Measurements from ENCODE around the gene TRIM8.
"Not testable (repeated sequence)": the region's sequence is repeated elsewhere in the genome, so short reads cannot be mapped to it uniquely, and the experiment has no call there.

Gene TRIM8

DNA sequence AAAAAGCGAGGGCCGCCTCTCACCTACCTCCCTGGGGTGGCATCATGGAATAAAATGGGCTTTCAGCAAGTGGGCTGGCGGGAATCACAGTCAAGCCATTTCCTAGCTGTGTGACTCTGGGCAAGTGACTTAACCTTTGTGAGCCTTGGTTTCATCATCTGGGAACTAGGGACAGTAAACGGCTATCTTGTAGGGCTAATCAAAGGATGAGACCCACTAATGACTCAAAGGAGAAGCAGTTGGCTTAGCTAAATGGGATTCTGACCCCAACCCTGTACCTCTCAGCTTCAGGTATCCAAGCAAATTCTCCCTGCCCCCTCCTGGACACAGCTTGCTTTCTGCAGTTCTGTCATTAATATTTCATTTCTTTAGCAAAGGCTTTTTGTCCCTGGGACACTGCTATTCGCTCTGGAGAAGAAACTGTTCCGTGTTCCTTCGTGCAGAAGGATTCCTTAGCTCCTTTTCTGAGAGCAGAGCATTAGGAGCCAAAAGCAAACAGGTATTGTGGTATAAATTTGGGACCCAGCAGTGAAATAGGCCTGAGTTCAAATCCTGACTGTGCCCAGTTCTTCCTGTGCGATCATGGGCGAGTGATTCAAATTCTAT, 25.9 kb downstream of the TRIM8 start:
- DNase-seq (ENCODE audit: low read depth in 3 of 3), result no peak

DNA sequence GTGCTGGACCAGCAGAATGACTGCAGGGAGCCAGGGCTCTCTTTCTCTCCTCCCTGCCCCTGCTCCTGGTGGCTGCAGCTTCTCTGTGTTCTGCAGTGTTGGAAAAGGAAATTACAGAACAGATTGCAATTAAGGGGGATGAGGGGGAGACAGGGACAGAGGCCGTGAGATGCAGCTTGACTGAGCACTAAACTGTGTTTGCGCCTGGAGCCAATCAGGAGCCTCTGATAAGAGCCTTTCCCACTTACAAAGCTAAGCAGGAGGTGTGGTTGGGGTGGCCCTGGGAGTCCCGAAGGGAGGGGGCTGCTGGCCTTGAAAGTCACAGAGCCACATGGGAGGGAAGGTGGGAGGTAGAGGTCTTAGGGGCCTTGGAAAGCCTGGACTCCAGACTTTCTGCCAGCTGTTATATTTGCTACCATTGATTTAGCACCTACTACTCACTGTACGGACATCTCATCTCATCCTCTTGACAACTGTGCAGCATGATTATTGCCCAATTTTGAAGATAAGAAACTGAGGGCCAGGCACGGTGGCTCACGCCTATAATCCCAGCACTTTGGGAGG, 26.7 kb downstream of the TRIM8 start:
- DNase-seq (ENCODE audit: low read depth in 3 of 3), result no peak

DNA sequence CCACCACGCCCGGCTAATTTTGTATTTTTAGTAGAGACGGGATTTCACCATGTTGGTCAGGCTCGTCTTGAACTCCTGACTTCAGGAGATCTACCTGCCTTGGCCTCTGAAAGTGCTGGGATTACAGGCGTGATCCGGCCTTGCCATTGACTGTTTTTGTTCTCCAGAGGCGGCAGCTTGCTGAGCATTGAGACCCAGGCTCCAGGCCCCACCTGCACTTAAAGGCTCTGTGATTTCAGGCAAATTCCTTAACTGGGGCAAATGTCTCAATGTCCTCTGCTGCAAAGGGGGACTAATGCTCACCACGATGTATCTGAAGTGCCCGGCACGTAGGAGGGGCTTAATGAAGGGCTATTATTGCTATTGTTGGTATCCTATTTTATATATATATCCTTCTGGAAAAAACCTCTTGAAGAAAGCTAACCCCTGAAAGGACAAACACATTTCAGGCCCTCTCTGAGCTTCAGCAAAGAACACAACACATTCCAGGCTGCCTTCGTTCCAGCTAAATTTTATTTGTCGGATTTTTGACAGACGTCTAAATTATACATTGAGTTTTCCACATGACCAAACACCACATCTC, 29.0 kb downstream of the TRIM8 start:
- DNase-seq (ENCODE audit: low read depth in 3 of 3), result no peak

DNA sequence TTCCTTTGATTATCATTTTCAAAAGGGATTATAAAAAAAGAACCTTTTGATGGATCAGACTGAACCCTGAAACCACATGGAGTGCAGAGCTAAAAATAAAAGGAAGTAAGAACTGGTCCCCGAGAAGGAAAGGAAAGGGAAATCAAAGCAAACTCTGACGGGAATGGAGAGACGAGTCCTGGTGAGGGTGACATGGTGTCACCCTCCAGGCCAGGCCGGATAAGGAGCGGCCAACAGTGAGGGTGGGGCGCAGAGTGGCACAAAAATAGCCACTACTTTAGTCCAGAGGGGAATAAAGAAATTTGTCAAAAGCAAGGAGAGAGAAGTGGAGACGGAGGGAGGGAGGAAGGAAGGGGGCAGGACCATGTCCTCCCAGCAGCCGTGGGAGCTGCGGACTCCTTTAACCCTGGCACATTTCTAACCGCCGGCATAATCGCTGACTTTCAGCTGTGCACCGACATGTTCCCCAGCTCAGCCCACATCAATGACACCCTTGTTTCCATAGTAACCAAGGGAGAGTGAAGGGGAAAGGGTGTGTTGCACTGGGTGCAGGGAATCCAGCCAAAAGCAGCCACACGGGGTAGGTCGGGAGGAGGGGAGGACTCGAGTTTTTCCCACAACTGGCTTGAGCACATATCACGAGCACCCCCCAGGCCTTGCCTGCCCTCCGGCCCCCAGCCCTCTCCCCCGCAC, 29.7 kb downstream of the TRIM8 start:
- DNase-seq (ENCODE audit: low read depth in 3 of 3), result peak in 2 of 3 experiments; percentile 30 to 40

DNA sequence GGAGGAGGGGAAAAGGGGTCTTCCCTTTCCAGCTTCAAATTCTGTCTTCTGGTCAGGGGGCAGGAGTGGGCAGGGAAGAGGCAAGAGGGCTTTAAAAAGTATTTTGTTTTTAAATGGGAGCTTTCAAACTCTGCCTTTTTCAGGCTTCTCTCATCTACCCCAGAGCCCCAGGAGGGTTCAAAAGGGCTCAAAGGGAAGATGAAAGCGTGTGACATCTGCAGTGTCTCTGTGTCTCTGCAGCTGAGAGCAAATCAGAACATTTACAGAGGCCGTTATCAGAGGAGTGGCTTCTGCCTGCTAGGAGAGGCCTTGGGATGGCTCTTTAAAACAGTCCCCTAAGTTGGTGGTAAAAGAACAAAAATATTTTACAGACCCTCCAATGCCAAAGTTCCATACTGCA, 30.3 kb downstream of the TRIM8 start:
- DNase-seq (ENCODE audit: low read depth in 3 of 3), result no peak

DNA sequence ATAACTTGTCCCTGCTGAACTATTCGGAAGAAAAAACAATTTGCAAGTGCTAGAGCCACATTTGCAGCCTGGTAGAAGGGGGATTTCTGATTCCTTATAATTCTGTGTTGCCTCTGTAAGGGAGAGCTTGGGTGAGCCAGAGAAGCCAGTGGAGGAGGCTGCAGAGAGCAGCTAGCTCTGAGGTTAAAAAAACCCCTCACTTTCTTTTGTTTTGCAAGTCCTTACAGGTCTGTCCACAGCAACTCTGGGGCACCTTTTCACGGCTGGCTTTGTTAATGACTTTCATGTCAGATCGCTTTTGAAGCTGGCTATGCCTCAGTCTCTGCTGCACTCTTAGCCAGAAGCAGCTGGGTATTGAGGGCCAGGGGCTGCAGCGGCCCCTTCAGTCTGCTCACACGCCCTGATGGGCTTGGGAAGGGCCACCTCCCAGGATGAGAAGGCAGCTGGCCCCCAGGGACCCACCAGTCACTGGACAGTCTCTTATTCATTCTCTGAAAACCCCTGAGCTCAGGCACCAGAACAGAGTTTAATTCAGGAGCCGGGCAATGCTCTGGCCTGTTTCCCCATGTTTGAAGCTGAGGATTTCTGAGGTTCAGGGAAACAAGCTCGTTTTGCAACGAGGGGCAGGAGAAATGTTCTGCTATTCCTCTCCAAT, 30.9 kb downstream of the TRIM8 start:
- DNase-seq (ENCODE audit: low read depth in 3 of 3), result no peak

DNA sequence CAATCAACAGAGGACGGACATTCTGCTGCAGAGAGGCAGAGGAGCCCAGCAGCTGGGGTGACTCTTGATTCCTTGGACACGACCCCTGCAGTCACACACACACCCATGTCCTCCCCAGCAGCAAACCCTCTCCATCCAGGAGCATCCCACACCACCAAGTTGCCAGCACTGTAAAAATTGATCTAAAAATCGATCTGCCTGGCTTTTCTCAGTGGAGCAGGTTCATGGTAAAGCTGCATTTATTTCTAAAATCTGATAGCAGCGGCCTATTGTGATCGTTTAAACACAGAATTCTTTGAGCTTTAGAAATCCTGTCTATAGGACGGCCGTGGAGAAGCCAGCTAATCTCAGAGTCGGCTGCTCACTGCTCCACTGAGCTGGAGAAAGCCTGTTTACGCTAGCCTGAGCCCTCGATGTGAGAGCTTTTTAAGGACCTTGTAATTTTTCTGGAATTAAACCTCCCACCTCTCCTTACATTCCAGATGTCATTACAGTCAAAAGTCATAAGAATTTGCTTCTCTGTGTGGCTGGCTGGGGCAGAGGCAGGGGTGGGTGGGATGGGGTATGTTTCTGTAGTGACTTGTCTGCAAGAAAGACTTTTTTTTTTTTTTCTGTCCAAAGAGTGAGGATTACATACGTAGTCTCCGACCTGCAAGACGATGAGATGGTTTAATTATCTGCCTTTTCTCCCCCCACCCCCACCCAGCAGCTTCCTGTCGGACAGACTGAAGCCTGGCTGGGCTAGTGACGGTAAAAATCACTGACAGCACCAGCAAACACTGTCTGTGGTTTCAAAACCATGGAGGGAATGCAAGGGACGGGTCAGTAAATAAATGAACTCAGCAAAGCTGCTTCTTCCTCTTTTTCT, 31.6 kb downstream of the TRIM8 start:
- DNase-seq (ENCODE audit: low read depth in 3 of 3), result no peak

DNA sequence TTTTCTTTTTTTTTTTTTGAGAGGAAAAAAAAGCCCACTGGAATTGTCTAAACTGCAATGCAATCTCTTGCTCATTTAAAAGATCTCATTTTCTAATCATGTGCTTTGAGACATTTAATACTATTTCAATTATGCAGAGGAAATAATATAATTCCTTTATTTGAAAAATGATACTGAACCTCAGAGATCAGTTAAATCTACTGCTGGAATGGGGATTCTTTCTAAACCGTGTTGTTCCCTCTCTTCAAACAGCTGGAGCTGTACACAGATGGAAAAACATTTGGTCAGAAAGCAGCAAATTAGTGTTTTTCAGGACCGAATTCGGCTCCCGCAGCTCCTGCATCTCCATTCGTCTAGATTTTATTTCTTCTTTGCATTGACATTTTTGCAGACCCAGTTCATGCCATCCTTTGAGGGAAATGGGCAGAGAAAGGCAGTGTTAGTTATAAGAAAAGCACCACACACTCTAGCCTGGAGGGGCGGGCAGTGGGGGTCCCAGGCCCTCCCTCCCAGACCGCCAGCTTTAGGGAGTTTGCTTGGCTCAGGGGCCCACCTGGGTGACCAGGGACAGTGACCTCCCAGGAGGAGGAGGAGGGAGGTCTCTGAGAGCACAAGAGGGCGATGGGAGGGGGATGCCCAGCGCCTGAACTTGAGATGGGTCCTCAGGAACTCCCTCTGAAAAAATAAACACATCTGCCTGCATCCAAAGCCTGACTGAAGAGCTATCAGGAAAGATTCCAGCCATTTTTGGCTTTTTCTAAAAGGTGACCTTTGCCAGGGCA, 32.4 kb downstream of the TRIM8 start:
- no peak for DNase-seq (ENCODE audit: low read depth in 3 of 3)

DNA sequence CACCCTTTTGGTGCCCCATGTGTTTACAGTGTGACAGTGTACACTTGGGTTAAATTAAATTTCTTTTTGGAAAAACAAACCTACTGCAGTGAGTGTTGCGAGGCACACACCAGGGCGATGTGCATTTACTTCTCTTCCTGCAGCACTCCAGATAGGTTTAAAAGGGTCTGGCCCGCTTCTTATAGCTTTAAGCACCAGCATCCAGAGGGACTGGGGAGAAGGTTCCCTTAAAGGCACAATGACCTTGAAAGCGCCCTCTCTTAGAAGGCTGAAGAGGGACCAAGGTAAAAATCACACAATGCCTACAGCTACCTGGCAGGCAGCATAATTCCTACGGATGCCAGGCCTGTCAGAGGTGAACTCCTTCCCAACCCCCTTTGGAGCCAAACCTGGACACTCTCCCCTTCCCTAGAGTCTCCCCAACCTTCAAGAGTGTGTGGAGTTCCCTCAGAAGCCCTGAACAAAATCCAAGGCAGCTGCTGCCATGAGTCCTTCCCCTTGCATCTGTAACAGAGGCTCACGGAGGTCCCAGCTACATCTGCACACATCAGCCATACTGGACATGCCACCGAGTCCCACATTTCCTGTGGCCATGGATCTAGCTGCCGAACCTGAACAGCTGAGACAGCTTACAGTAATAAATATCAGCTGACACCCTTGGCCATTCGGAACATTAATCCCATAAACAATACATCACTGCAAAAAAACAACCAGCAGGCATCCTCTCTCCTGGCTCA, 33.2 kb downstream of the TRIM8 start:
- no peak for DNase-seq (ENCODE audit: low read depth in 3 of 3)

DNA sequence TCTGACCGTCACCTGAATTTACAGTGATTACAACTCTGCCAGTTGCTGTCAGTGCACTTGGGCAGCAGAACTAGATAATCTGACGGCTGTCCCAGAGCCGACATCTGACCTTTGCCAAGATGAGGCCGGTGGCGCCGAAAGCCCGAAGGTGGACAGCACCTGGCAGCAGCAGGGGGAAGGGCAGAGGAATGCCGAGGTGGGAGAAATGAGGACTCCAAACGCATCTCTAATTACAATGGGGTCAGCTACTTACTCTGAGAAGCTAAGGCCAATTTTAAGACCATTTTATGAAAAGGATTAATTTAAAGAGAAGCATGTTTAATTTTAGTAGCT, 33.8 kb downstream of the TRIM8 start:
- DNase-seq (ENCODE audit: low read depth in 3 of 3), result no peak

DNA sequence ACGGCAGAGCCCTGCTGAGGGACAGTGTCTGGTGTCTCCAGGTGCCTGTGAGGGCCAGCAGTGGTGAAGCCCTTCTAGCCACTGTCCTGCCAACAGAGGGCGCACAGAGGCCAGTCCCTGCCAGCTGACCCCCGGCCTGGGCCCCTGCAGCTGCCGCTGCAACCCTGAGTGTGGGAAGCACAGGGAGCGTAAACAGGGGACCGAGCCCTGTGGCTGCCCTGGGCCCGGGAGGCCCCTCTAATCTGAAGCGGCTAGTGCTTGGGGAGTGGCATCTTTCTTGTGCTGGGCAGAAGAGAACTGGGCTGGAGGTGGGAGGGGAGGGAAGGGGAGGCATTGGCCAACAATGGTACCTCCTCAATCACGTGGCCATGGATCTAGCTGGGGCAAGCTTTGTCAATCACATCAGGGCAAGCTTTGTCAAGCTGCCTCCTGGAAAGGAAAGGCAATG, 34.6 kb downstream of the TRIM8 start:
- no peak for DNase-seq (ENCODE audit: low read depth in 3 of 3)

DNA sequence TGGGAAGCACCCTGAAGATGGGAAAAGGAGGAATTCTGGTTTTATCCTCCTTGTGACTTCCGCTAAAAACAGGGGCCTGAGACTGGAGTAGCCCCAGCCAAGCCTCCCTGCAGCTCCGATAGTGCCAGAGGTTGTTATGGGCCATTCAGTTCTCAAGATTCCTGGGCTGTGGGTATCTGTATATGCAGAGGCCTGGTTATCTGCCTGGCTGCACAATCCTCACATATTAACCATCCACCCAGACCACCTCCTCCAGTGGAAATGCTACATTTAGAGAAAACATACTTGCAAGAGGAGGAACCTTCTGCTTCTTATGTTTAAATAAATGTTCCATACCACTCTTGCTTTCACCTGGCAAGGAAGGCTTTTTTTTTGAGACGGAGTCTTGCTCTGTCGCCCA, 35.3 kb downstream of the TRIM8 start:
- DNase-seq (ENCODE audit: low read depth in 3 of 3), result no peak

DNA sequence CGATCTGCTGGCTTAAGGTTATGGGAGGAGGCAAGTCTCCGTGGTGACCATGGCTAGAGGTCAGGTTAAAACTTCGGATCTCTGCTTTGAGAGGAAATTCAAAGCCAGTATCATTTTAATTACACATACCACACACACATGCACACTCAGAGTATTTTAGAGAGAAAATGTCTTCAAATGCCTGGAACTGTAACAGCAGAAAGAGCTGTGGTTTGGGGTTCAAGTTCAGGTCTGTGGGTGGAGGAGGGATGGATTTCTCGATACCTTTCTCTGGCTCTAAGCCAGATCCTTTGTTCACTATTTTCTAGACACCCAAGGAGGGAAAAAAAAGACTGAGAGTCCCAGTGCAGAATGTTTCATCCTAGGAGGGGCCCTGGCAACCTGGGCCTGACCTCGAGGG, 37.4 kb downstream of the TRIM8 start:
- DNase-seq (ENCODE audit: low read depth in 3 of 3), result no peak

DNA sequence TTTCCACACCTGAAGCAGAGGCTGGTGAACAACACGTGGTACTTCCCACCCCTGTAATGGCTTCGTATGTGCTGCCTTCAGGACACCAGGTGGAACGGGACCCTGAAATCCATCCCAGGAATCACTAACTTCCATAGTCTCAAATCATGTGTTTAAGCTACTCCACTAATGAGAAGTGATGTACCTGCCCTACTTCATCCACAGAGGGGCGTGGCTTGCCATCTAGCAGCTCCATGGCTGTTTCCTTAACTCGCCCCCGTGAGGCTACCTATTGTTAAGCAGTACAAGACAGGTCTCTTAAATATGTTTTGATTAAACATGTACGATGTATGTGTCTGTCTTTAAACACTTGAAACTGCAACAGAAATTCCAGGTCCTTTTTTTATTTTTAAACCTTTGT, 38.1 kb downstream of the TRIM8 start:
- no peak for DNase-seq (ENCODE audit: low read depth in 3 of 3)

DNA sequence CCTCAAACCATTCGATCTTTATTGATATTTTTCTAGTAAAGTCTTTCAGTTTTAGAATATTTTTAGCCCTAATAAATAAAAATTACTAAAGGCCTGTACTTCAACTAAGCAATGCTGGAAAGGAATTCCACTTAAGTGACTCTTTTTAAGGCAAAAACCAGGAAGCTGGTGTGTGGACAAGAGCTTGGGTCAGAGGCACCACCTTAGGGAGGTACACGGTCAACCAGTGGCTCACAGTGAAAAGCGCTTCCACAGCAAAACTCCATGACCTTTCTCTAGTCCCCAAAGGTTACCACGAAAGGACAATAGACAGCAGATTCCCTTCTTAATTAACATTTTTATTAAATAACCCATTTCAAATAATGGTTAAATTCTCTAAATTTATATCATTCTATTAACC, 38.7 kb downstream of the TRIM8 start:
- no peak for DNase-seq (ENCODE audit: low read depth in 3 of 3)

DNA sequence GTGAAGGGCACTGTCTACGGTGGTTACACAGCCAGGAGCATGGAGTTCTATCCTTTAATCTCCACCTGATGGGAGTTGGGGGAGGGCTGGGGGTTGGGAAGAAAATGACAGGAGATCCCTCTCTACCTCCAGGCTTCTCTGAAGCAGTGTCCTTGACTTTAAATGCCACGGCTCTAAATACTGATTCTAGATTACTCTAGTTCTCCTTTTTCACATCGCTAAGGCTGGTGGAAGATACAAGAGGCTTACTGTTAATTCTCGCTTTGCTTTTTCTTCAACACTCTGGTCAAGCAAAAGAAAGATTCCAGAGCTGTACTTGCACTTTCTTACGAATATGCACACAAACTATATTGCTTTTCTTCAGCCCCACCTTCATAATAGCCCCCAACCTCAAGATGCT, 39.5 kb downstream of the TRIM8 start:
- no peak for DNase-seq (ENCODE audit: low read depth in 3 of 3)

DNA sequence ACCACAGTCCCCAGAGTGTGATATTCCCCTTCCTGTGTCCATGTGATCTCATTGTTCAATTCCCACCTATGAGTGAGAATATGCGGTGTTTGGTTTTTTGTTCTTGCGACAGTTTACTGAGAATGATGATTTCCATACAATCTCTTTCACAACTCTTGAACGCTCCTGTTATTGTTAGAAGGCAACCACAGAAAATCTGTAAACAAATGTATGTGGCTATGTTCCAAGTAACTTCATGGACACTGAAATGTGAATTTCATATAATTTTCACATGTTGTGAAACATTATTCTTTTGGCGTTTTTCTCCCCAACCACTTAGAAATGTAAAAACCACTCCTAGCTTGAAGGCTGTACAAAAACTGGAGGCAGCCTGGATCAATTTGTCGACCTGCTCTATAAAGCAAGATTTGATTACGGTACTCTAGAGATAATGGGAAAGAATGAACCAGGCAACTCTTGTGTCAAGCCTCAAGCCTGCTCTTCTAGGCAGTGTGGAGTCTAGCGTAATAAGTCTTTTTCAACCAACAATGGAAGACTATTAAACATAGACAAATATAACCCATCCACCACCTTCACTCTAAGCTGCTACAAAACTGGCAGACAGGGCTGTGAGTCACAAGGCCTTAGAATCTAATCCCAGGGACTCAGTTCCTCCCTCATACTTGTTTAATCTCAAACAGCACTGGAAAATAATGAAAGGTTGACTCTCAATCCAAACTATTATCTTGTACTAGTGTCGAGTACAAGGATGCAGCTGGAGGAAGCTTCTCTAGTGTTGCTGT, 47.2 kb downstream of the TRIM8 start:
- no peak for DNase-seq (ENCODE audit: low read depth in 3 of 3)

DNA sequence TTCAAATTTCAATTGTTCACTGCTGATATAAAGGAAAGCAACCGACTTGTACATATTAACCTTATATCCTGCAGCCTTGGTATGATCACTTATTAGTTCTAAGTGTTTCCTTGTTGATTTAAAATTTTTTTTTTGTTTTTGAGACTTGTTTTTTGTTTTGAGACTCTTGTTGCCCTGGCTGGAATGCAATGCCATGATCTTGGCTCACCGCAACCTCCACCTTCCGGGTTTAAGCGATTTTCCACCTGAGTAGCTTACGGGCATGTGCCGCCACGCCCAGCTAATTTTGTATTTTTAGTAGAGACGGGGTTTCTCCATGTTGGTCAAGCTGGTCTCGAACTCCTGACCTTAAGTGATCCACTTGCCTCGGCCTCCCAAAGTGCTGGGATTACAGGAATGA, 51.1 kb downstream of the TRIM8 start:
- DNase-seq (ENCODE audit: low read depth in 3 of 3), result not testable (repeated sequence)

DNA sequence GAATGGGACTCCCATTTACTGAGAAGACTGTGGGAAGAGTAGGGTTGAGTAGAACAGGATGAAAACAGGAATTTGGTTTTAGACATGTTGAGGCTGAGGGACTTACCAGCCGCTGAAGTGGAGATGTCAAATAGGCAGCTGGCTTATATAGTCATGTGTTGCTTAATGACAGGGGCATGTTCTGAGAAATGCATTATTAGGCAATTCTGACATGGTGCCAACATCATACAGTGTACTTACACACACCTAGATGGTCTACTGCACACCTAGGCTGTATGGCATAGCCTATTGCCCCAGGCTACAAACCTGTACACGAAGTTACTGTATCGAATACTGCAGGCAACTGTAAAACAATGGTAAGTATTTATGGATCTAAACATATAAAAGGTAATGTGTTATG, 52.5 kb downstream of the TRIM8 start:
- DNase-seq (ENCODE audit: low read depth in 3 of 3), result no peak
